DND-41 (cell line): Measurements from ENCODE around the gene TTLL5.

Experiments used
- ATAC-seq: fragments of 200-7000 bp; cut with Tn5 transposase; 3 replicates; pipeline ENCODE4 v1.9.1; 2021; ENCODE audit warnings: low read depth; ENCODE audit not compliant: insufficient read depth
- DNase-seq: peaks from one replicate; pipeline ENCODE4 v3.0.0-alpha.2; 2020
- H2AFZ ChIP-seq: 2 replicates; pipeline ENCODE4 v1.6.0; 2012; ENCODE audit warnings: low read depth, low read length
- H3K27ac ChIP-seq: 2 replicates; pipeline ENCODE4 v1.5.1; 2012; ENCODE audit warnings: low read length, inconsistent platforms
- H3K27me3 ChIP-seq: fragments of 200-600 bp; sonication (generic); 2 replicates; pipeline ENCODE4 v1.6.0; 2012; ENCODE audit warnings: low read length, mild to moderate bottlenecking, inconsistent platforms; ENCODE audit not compliant: insufficient read depth, poor library complexity
- H3K36me3 ChIP-seq: 2 replicates; pipeline ENCODE4 v1.5.1; 2012; ENCODE audit warnings: low read length, inconsistent platforms; ENCODE audit not compliant: insufficient read depth
- H3K4me1 ChIP-seq: 2 replicates; pipeline ENCODE4 v1.5.1; 2012; ENCODE audit warnings: mild to moderate bottlenecking, low read length; ENCODE audit not compliant: insufficient read depth
- H3K4me2 ChIP-seq: 2 replicates; pipeline ENCODE4 v1.6.0; 2012; ENCODE audit warnings: mild to moderate bottlenecking, moderate library complexity, low read length, inconsistent platforms; ENCODE audit not compliant: insufficient read depth
- H3K4me3 ChIP-seq, 2 experiments: fragments of 200-600 bp in 1 of 2; shearing (Covaris generic) in 1 of 2; 2 replicates each; pipeline ENCODE4 v1.5.1; 2012 to 2016; ENCODE audit warnings: inconsistent platforms in 2 of 2, low read length in 2 of 2, mild to moderate bottlenecking in 2 of 2, low read depth in 1 of 2, moderate library complexity in 1 of 2
- H3K79me2 ChIP-seq: 2 replicates; pipeline ENCODE4 v1.6.0; 2012; ENCODE audit warnings: low read length, inconsistent platforms; ENCODE audit not compliant: insufficient read depth
- H3K9ac ChIP-seq: 2 replicates; pipeline ENCODE4 v1.6.0; 2012; ENCODE audit warnings: low read depth, mild to moderate bottlenecking, inconsistent platforms, low read length, moderate library complexity
- H3K9me3 ChIP-seq: 2 replicates; pipeline ENCODE4 v1.5.1; 2012; ENCODE audit warnings: low read length, moderate library complexity, mild to moderate bottlenecking, inconsistent platforms; ENCODE audit not compliant: insufficient read depth, severe bottlenecking
- H4K20me1 ChIP-seq: 2 replicates; pipeline ENCODE4 v1.6.0; 2012; ENCODE audit warnings: low read length; ENCODE audit not compliant: insufficient read depth
- CTCF ChIP-seq: IDR thresholded peaks from 2 replicates; pipeline ENCODE4 v1.5.1; 2012; ENCODE audit warnings: borderline replicate concordance, low read length, moderate library complexity, mild to moderate bottlenecking; ENCODE audit not compliant: poor library complexity, severe bottlenecking; ENCODE audit errors: extremely low read depth
- EZH2 ChIP-seq: IDR thresholded peaks from 3 replicates; pipeline ENCODE4 v1.6.1; 2012; ENCODE audit warnings: borderline replicate concordance, low read depth, mild to moderate bottlenecking, moderate library complexity, low read length, inconsistent platforms; ENCODE audit not compliant: severe bottlenecking

Gene TTLL5

GRCh38 chr14:75715926-75716780 is 55.1 kb downstream of the TTLL5 start:
- H3K79me2 ChIP-seq = no peaks in the 10 kb centered on the region
- peaks cover 42% of the 10 kb centered on the region for H3K36me3 ChIP-seq
- H3K4me1 ChIP-seq = no peaks in the 10 kb centered on the region
- H3K4me3 ChIP-seq = no peak overlapping the region
- no peak overlapping the region for H3K9ac ChIP-seq
- no peaks in the 10 kb centered on the region for H3K27me3 ChIP-seq
- no peak overlapping the region for H3K4me2 ChIP-seq
- DNase-seq (no peak), ATAC-seq (no peak)
- no peak overlapping the region for H3K27ac ChIP-seq
- TF ChIP-seq CTCF (no peak), EZH2 (no peak)
- no peak overlapping the region for H2AFZ ChIP-seq
- no peaks in the 10 kb centered on the region for H4K20me1 ChIP-seq
- no peaks in the 10 kb centered on the region for H3K9me3 ChIP-seq

GRCh38 chr14:75717729-75718128 is 56.7 kb downstream of the TTLL5 start:
- ATAC-seq (no peak), DNase-seq (no peak)
- Histone ChIP-seq H3K27me3 (no peaks in the 10 kb centered on the region), H3K4me1 (peaks cover 2% of the 10 kb centered on the region), H2AFZ (no peak overlapping the region), H3K9ac (no peak overlapping the region), H3K4me3 (no peak overlapping the region), H3K79me2 (no peaks in the 10 kb centered on the region), H3K36me3 (peaks cover 49% of the 10 kb centered on the region), H3K27ac (no peak overlapping the region), H3K9me3 (no peaks in the 10 kb centered on the region), H4K20me1 (no peaks in the 10 kb centered on the region), H3K4me2 (no peak overlapping the region)
- no peak for TF ChIP-seq CTCF
- no peak for TF ChIP-seq EZH2

- Histone ChIP-seq H3K27ac (no peak overlapping the region), H3K4me2 (no peak overlapping the region), H3K36me3 (peaks cover 53% of the 10 kb centered on the region), H3K4me3 (no peak overlapping the region), H3K9me3 (no peaks in the 10 kb centered on the region), H4K20me1 (no peaks in the 10 kb centered on the region), H3K4me1 (peaks cover 7% of the 10 kb centered on the region), H3K9ac (no peak overlapping the region), H3K79me2 (no peaks in the 10 kb centered on the region), H3K27me3 (no peaks in the 10 kb centered on the region), H2AFZ (no peak overlapping the region)
- DNase-seq (no peak), ATAC-seq (no peak)
- TF ChIP-seq EZH2 (no peak), CTCF (no peak)
These were observed 57.2 kb downstream of the TTLL5 start for GRCh38 chr14:75718199-75718598.
